Neural progenitor cell (in vitro differentiated cells): ENCODE measurements around the gene AFF3. TPM values are rescaled to one million over a fixed set of nuclear protein-coding genes. Genes with fewer than 3 reads are reported as not detected.

ENCODE experiments used
- DNase-seq: peaks from one replicate; pipeline ENCODE4 v3.0.0-alpha.2; 2016; ENCODE audit warnings: low spot score
- H2AFZ ChIP-seq: fragments of 200-600 bp; sonication (generic); replicated peaks from 2 replicates; pipeline ENCODE4 v1.6.1; 2016; ENCODE audit warnings: antibody characterized with exemption
- H3F3A ChIP-seq: fragments of 200-600 bp; sonication (generic); 2 replicates; pipeline ENCODE4 v1.6.1; 2016; ENCODE audit warnings: antibody characterized with exemption, low read depth
- H3K27ac ChIP-seq: fragments of 200-600 bp; sonication (generic); 2 replicates; pipeline ENCODE4 v1.5.1; 2016; ENCODE audit warnings: mild to moderate bottlenecking
- H3K27me3 ChIP-seq: fragments of 200-600 bp; sonication (generic); 2 replicates; pipeline ENCODE4 v1.6.1; 2016; ENCODE audit warnings: mild to moderate bottlenecking, moderate library complexity
- H3K36me3 ChIP-seq: fragments of 200-600 bp; sonication (generic); 2 replicates; pipeline ENCODE4 v1.5.1; 2016
- H3K4me1 ChIP-seq: fragments of 200-600 bp; sonication (generic); 2 replicates; pipeline ENCODE4 v1.6.1; 2016; ENCODE audit warnings: mixed run types
- H3K4me2 ChIP-seq: fragments of 200-600 bp; sonication (generic); 2 replicates; pipeline ENCODE4 v1.6.1; 2016
- H3K4me3 ChIP-seq: fragments of 200-600 bp; sonication (generic); 2 replicates; pipeline ENCODE4 v1.5.1; 2016
- H3K79me2 ChIP-seq: fragments of 200-600 bp; sonication (generic); 2 replicates; pipeline ENCODE4 v1.6.1; 2016; ENCODE audit warnings: low read depth
- H3K9ac ChIP-seq: fragments of 200-600 bp; sonication (generic); 2 replicates; pipeline ENCODE4 v1.6.1; 2016
- H3K9me3 ChIP-seq: fragments of 200-600 bp; sonication (generic); 2 replicates; pipeline ENCODE4 v1.5.1; 2016; ENCODE audit warnings: low read depth
- H4K20me1 ChIP-seq: fragments of 200-600 bp; sonication (generic); 2 replicates; pipeline ENCODE4 v1.6.1; 2016; ENCODE audit warnings: low read depth
- H3K27ac Mint-ChIP-seq: 3 replicates; pipeline ENCODE4 v1.8.0; 2021; ENCODE audit warnings: mixed read lengths
- H3K27me3 Mint-ChIP-seq: 2 replicates; pipeline ENCODE4 v1.8.0; 2022; ENCODE audit warnings: low read depth, mild to moderate bottlenecking, inconsistent platforms, moderate library complexity, mixed read lengths; ENCODE audit not compliant: insufficient read depth
- H3K36me3 Mint-ChIP-seq: 3 replicates; pipeline ENCODE4 v1.8.0; 2021; ENCODE audit warnings: mixed read lengths
- H3K4me1 Mint-ChIP-seq: 3 replicates; pipeline ENCODE4 v1.8.0; 2021; ENCODE audit warnings: mixed read lengths
- H3K4me3 Mint-ChIP-seq: 3 replicates; pipeline ENCODE4 v1.8.0; 2021; ENCODE audit warnings: mild to moderate bottlenecking, moderate library complexity, mixed read lengths
- H3K9me3 Mint-ChIP-seq: 3 replicates; pipeline ENCODE4 v1.8.0; 2020; ENCODE audit warnings: mixed read lengths
- CTCF ChIP-seq: fragments of 200-600 bp; sonication (generic); IDR thresholded peaks from 2 replicates; pipeline ENCODE4 v1.5.1; 2017; ENCODE audit warnings: antibody characterized with exemption, mild to moderate bottlenecking
- EZH2 ChIP-seq: fragments of 200-600 bp; sonication (generic); IDR thresholded peaks from 2 replicates; pipeline ENCODE4 v1.6.1; 2017; ENCODE audit warnings: antibody characterized with exemption, mild to moderate bottlenecking, moderate library complexity
- EZH2phosphoT487 ChIP-seq: fragments of 200-600 bp; sonication (generic); IDR thresholded peaks from 2 replicates; pipeline ENCODE4 v1.6.1; 2017; ENCODE audit warnings: antibody characterized with exemption
- total RNA-seq: library from RNA; depleted of rRNA; stranded (reverse); fragments of >200 nt; gene quantifications from 2 replicates; pipeline ENCODE4 v1.2.3, GENCODE V29; 2015; ENCODE audit warnings: low replicate concordance

The AFF3 gene
- total RNA-seq, 1 donor from 2014 or later = 0.26 TPM

GRCh38 chr2:99833586-99834201 lies 308.7 kb downstream of the AFF3 start:
- H3K27ac Mint-ChIP-seq = no peak overlapping the region
- no peaks in the 10 kb centered on the region for H3K79me2 ChIP-seq
- H3K4me1 Mint-ChIP-seq = peaks cover 9% of the 10 kb centered on the region
- H3K4me3 ChIP-seq = no peak overlapping the region
- no peaks in the 10 kb centered on the region for H4K20me1 ChIP-seq
- H2AFZ ChIP-seq = no peak overlapping the region
- no peaks in the 10 kb centered on the region for H3K36me3 ChIP-seq
- H3K36me3 Mint-ChIP-seq = peaks cover 5% of the 10 kb centered on the region
- no peaks in the 10 kb centered on the region for H3K27me3 ChIP-seq
- TF ChIP-seq EZH2phosphoT487 (no peak), EZH2 (no peak), CTCF (no peak)
- H3K4me1 ChIP-seq = no peaks in the 10 kb centered on the region
- no peak overlapping the region for H3K4me3 Mint-ChIP-seq
- no peak for DNase-seq
- no peak overlapping the region for H3K4me2 ChIP-seq
- H3K27ac ChIP-seq = no peak overlapping the region
- H3K9ac ChIP-seq = no peak overlapping the region
- H3F3A ChIP-seq = no peaks in the 10 kb centered on the region
- H3K9me3 ChIP-seq = no peaks in the 10 kb centered on the region
- peaks cover 3% of the 10 kb centered on the region for H3K27me3 Mint-ChIP-seq
- H3K9me3 Mint-ChIP-seq = peaks cover 2% of the 10 kb centered on the region

- no peaks in the 10 kb centered on the region for H3K79me2 ChIP-seq
- TF ChIP-seq EZH2phosphoT487 = no peak
- TF ChIP-seq EZH2 = no peak
- TF ChIP-seq CTCF = no peak
- no peak for DNase-seq
- Mint-ChIP-seq H3K9me3 (peaks cover 2% of the 10 kb centered on the region), H3K27me3 (peaks cover 3% of the 10 kb centered on the region), H3K4me1 (peaks cover 9% of the 10 kb centered on the region), H3K36me3 (peaks cover 5% of the 10 kb centered on the region), H3K4me3 (no peak overlapping the region), H3K27ac (no peak overlapping the region)
- H2AFZ ChIP-seq = no peak overlapping the region
- H4K20me1 ChIP-seq = no peaks in the 10 kb centered on the region
- no peak overlapping the region for H3K4me3 ChIP-seq
- H3K4me1 ChIP-seq = no peaks in the 10 kb centered on the region
- H3K36me3 ChIP-seq = no peaks in the 10 kb centered on the region
- no peaks in the 10 kb centered on the region for H3F3A ChIP-seq
- no peaks in the 10 kb centered on the region for H3K27me3 ChIP-seq
- H3K9me3 ChIP-seq = no peaks in the 10 kb centered on the region
- no peak overlapping the region for H3K27ac ChIP-seq
- H3K4me2 ChIP-seq = no peak overlapping the region
- H3K9ac ChIP-seq = no peak overlapping the region
These were observed 309.5 kb downstream of the AFF3 start for GRCh38 chr2:99832926-99833325.

- Mint-ChIP-seq H3K4me1 (peaks cover 8% of the 10 kb centered on the region), H3K36me3 (peaks cover 5% of the 10 kb centered on the region), H3K27ac (no peak overlapping the region), H3K27me3 (peaks cover 3% of the 10 kb centered on the region), H3K4me3 (no peak overlapping the region), H3K9me3 (peaks cover 2% of the 10 kb centered on the region)
- H3K4me1 ChIP-seq = no peaks in the 10 kb centered on the region
- no peak overlapping the region for H3K4me2 ChIP-seq
- no peaks in the 10 kb centered on the region for H4K20me1 ChIP-seq
- no peak for DNase-seq
- no peak overlapping the region for H3K9ac ChIP-seq
- no peak overlapping the region for H2AFZ ChIP-seq
- H3F3A ChIP-seq = no peaks in the 10 kb centered on the region
- H3K4me3 ChIP-seq = no peak overlapping the region
- H3K9me3 ChIP-seq = no peaks in the 10 kb centered on the region
- H3K27ac ChIP-seq = no peak overlapping the region
- no peaks in the 10 kb centered on the region for H3K36me3 ChIP-seq
- TF ChIP-seq EZH2 (no peak), EZH2phosphoT487 (no peak), CTCF (no peak)
- H3K79me2 ChIP-seq = no peaks in the 10 kb centered on the region
- H3K27me3 ChIP-seq = no peaks in the 10 kb centered on the region
These were observed 310.6 kb downstream of the AFF3 start for GRCh38 chr2:99831772-99832171.
